CD14-positive monocyte (primary cell): ENCODE data around the gene PCDHGA10. TPM values are rescaled to one million over a fixed set of nuclear protein-coding genes. Genes with fewer than 3 reads are reported as not detected.

ENCODE experiments used
- DNase-seq, 3 donors: peaks; one replicate each; pipeline ENCODE4 v3.0.0-alpha.2; 2011 to 2022
- H2AFZ ChIP-seq: 2 replicates; pipeline ENCODE4 v1.6.0; 2012; ENCODE audit warnings: mild to moderate bottlenecking, low read depth, low read length, inconsistent platforms; ENCODE audit not compliant: insufficient read depth, poor library complexity, severe bottlenecking
- H3K27ac ChIP-seq, 2 donors: 1 replicate in 1 of 2; 2 replicates in 1 of 2; pipeline ENCODE4 v1.5.1; 2012 to 2013; ENCODE audit warnings: low read length in 2 of 2, control low read depth in 1 of 2, inconsistent platforms in 1 of 2, low read depth in 1 of 2, mild to moderate bottlenecking in 1 of 2
- H3K27me3 ChIP-seq, 2 donors: one replicate each; pipeline versions ENCODE4 v1.6.0 to v1.6.1; 2011 to 2013; ENCODE audit warnings: low read length in 2 of 2; ENCODE audit not compliant: control insufficient read depth in 2 of 2, insufficient read depth in 2 of 2
- H3K36me3 ChIP-seq, 2 donors: replicated peaks in 1 of 2; 1 replicate in 1 of 2; 2 replicates in 1 of 2; pipeline versions ENCODE4 v1.5.1 to v1.6.1; 2012 to 2013; ENCODE audit warnings: low read length in 2 of 2, control low read depth in 1 of 2, inconsistent platforms in 1 of 2, mild to moderate bottlenecking in 1 of 2; ENCODE audit not compliant: insufficient read depth in 2 of 2, control insufficient read depth in 1 of 2
- H3K4me1 ChIP-seq, 2 donors: 1 replicate in 1 of 2; 2 replicates in 1 of 2; pipeline versions ENCODE4 v1.5.1 to v1.6.1; 2012 to 2013; ENCODE audit warnings: low read length in 2 of 2, control low read depth in 1 of 2, inconsistent platforms in 1 of 2, mild to moderate bottlenecking in 1 of 2, moderate library complexity in 1 of 2; ENCODE audit not compliant: insufficient read depth in 2 of 2, control insufficient read depth in 1 of 2
- H3K4me2 ChIP-seq: replicated peaks from 2 replicates; pipeline ENCODE3; 2012; ENCODE audit warnings: low read length, moderate library complexity, mild to moderate bottlenecking; ENCODE audit not compliant: poor library complexity, severe bottlenecking; ENCODE audit errors: extremely low read depth
- H3K4me3 ChIP-seq, 3 experiments: fragments of 200-600 bp in 1 of 3; sonication (generic) in 1 of 3; replicated peaks in 1 of 3; 1 replicate in 2 of 3; 2 replicates in 1 of 3; pipeline ENCODE4 v1.5.1; 2011 to 2013; ENCODE audit warnings: low read length in 3 of 3, mild to moderate bottlenecking in 3 of 3, control low read depth in 2 of 3, low read depth in 2 of 3, inconsistent platforms in 1 of 3, moderate library complexity in 1 of 3
- H3K79me2 ChIP-seq: 2 replicates; pipeline ENCODE4 v1.6.0; 2012; ENCODE audit warnings: mild to moderate bottlenecking, control low read depth, inconsistent platforms, low read length, moderate library complexity; ENCODE audit not compliant: insufficient read depth
- H3K9ac ChIP-seq: 2 replicates; pipeline ENCODE4 v1.6.0; 2017; ENCODE audit warnings: low read length, mild to moderate bottlenecking; ENCODE audit not compliant: insufficient read depth, poor library complexity, severe bottlenecking
- H3K9me3 ChIP-seq, 2 donors: replicated peaks in 1 of 2; 1 replicate in 1 of 2; 2 replicates in 1 of 2; pipeline versions ENCODE4 v1.5.1 to v1.6.1; 2012 to 2013; ENCODE audit warnings: low read length in 2 of 2, control low read depth in 1 of 2; ENCODE audit not compliant: control insufficient read depth in 1 of 2, insufficient read depth in 1 of 2
- H4K20me1 ChIP-seq: 2 replicates; pipeline ENCODE4 v1.6.0; 2012; ENCODE audit warnings: mild to moderate bottlenecking, low read length, control low read depth, moderate library complexity; ENCODE audit not compliant: insufficient read depth
- H3K27ac Mint-ChIP-seq, 7 donors: one replicate each; pipeline ENCODE4 v1.8.0; 2020; ENCODE audit warnings: mild to moderate bottlenecking in 7 of 7, mixed read lengths in 7 of 7, moderate library complexity in 6 of 7, inconsistent platforms in 2 of 7
- H3K27me3 Mint-ChIP-seq, 3 donors: one replicate each; pipeline ENCODE4 v1.8.0; 2021 to 2022; ENCODE audit warnings: low read depth in 3 of 3, mild to moderate bottlenecking in 3 of 3, mixed read lengths in 3 of 3, moderate library complexity in 3 of 3, inconsistent platforms in 1 of 3
- H3K36me3 Mint-ChIP-seq, 2 donors: one replicate each; pipeline ENCODE4 v1.8.0; 2020; ENCODE audit warnings: mixed read lengths in 2 of 2, inconsistent platforms in 1 of 2, mild to moderate bottlenecking in 1 of 2
- H3K4me1 Mint-ChIP-seq: one replicate; pipeline ENCODE4 v1.8.0; 2020; ENCODE audit warnings: mild to moderate bottlenecking, mixed read lengths
- H3K4me3 Mint-ChIP-seq, 2 donors: one replicate each; pipeline ENCODE4 v1.8.0; 2020; ENCODE audit warnings: mild to moderate bottlenecking in 2 of 2, mixed read lengths in 2 of 2, moderate library complexity in 1 of 2
- H3K9me3 Mint-ChIP-seq, 7 donors: one replicate each; pipeline ENCODE4 v1.8.0; 2020 to 2022; ENCODE audit warnings: mixed read lengths in 7 of 7, mild to moderate bottlenecking in 6 of 7, moderate library complexity in 6 of 7, inconsistent platforms in 2 of 7
- CTCF ChIP-seq: fragments of 200-600 bp; IDR thresholded peaks from one replicate; pipeline ENCODE4 v1.8.0; 2022; ENCODE audit warnings: antibody characterized with exemption, mild to moderate bottlenecking
- WGBS: methylation state at CpG from one replicate; pipeline ENCODE4 v1.1.5; 2013; ENCODE audit warnings: missing lambda C conversion rate; ENCODE audit not compliant: insufficient coverage; 5-methylcytosine and 5-hydroxymethylcytosine counted together
- intact Hi-C, 2 donors: fragments of 100-400 bp; cut with micrococcal nuclease; formaldehyde crosslinking; loops; one replicate each; pipeline versions ENCODE4 v1.15.0 to v1.15.1; 2023
- polyA plus RNA-seq, 3 donors: library from polyadenylated mRNA; depleted of rRNA in 1 of 3; unstranded in 2 of 3; stranded (reverse) in 1 of 3; fragments of 300-500 nt in 2 of 3; fragments of >200 nt in 1 of 3; fragmentation: Illumina TruSeq in 2 of 3; gene quantifications; 1 replicate in 2 of 3; 2 replicates in 1 of 3; pipeline ENCODE4 v1.2.3, GENCODE V29; 2012 to 2021

Gene PCDHGA10
- polyA plus RNA-seq, 3 donors, result not detected

DNA sequence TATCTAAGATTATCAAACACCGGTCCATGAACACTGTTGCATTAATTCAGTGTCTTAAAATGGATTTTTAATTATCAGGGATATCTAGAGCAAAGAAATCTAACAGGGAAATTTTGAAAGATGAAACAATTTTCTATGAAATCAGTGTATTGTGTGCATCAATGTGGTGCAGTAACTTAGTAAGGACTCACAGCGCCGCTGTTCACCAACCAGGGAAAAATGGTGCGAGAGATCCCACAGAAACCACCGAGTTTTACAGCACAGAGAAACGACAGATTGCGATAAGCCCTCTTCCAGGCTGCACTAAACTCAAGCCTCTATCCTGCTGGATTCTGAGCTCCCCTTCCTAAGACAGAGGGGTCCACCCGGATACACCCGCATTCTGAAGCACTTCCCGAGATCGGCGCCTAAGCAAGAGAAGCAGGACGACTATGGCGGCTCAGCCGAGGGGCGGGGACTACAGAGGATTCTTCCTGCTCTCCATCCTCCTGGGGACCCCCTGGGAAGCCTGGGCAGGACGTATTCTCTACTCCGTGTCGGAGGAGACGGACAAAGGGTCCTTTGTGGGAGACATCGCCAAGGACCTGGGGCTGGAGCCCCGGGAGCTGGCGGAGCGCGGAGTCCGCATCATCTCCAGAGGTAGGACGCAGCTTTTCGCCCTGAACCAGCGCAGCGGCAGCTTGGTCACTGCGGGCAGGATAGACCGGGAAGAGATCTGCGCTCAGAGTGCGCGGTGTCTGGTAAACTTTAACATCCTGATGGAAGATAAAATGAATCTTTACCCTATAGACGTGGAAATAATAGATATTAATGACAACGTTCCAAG, 30.1 kb upstream of the PCDHGA10 start, which contains the start of gene PCDHGA7:
Gene PCDHGA7 (plus strand): TSS at position 274 of the 826 bp plus-strand sequence. CDS start 158 bp downstream, at position 432.
- Mint-ChIP-seq H3K27ac (no peak within 1 kb of the TSS), H3K9me3 (peaks cover 24 to 58% (median 50%) of the 10 kb centered on the region in 7 donors)
- DNase-seq, result no peak

More for the DNA sequence above, 30.1 kb upstream of the PCDHGA10 start, which contains the start of gene PCDHGA7:
- H3K4me2 ChIP-seq, result peak within 1 kb of the TSS; percentile 42
- no peak within 1 kb of the TSS for H3K9ac ChIP-seq
- H3K79me2 ChIP-seq, result no peaks in the 10 kb centered on the region
- Mint-ChIP-seq H3K4me3 (peak within 1 kb of the TSS; percentile 64 to 65), H3K36me3 (peaks cover 0 to 5% of the 10 kb centered on the region in 2 donors), H3K27me3 (peaks cover 39 to 64% (median 52%) of the 10 kb centered on the region in 3 donors), H3K4me1 (peaks cover 4% of the 10 kb centered on the region)
- H3K27me3 ChIP-seq, result peaks cover 34 to 80% of the 10 kb centered on the region in 2 donors
- 12% methylated on average over 27 of the region's 37 CpGs for WGBS
- peaks cover 27 to 52% of the 10 kb centered on the region in 2 donors for H3K9me3 ChIP-seq
- intact Hi-C loops, result no loop called here
- H4K20me1 ChIP-seq, result no peaks in the 10 kb centered on the region
- H3K36me3 ChIP-seq, result no peaks in the 10 kb centered on the region
- H3K4me3 ChIP-seq, result peak within 1 kb of the TSS in 1 of 3 experiments; percentile 48
- no peak for TF ChIP-seq CTCF
- H3K27ac ChIP-seq, result no peak within 1 kb of the TSS
- no peak within 1 kb of the TSS for H2AFZ ChIP-seq
- H3K4me1 ChIP-seq, result no peaks in the 10 kb centered on the region
